ENCODE results near the gene ZRSR2.

Gene ZRSR2

GRCh38 chrX:15864629-15865028, 74.3 kb downstream of the ZRSR2 start:
- TF ChIP-seq YY1 (IDR thresholded peaks at IDR 0.05; ENCODE audit: insufficient read depth, insufficient read length) (no peak), SUZ12 (IDR thresholded peaks at IDR 0.05; ENCODE audit: extremely low read depth, insufficient read depth, insufficient read length) (no peak), ZNF274 (IDR thresholded peaks at IDR 0.05; ENCODE audit: low read depth, low read length) (no peak)
- H3K9ac ChIP-seq (ENCODE audit: insufficient read length, low read depth), result no peak overlapping the region
- H3K27me3 ChIP-seq (ENCODE audit: insufficient read depth, insufficient read length), result no peaks in the 10 kb centered on the region
- H3K4me3 ChIP-seq (ENCODE audit: insufficient read length, low read depth), result no peak overlapping the region
- no peaks in the 10 kb centered on the region for H3K36me3 ChIP-seq (ENCODE audit: insufficient read depth, insufficient read length, low read length)
- no peak for DNase-seq (ENCODE audit: low read depth, low spot score)
- H3K9me3 ChIP-seq (ENCODE audit: insufficient read depth, low read length), result 0 out of 2 replicates have a peak, but pooled peaks cover 7% of the 10 kb centered on the region
- H3K4me1 ChIP-seq (ENCODE audit: insufficient read depth, insufficient read length), result peaks cover 2% of the 10 kb centered on the region

DNA sequence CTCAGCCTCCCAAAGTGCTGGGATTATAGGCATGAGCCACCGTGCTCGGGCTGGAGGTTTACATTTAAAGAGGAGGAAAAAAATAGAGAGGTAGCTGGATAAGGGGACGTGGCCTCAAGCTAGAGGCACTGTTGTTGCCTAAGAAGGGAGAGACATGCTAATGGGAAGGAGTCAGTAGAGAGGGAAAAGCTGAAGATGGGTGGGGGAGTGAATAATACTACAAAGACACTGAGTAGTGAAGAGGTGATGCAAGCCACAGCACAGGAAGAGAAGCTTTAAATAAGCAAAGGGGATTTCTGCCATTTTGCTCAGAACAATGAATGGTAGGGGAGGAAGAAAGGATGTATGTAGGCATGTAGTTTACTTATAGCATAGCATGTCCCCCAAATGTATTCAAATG, 75.9 kb downstream of the ZRSR2 start:
- H3K9me3 ChIP-seq (ENCODE audit: insufficient read depth, low read length), result 0 out of 2 replicates have a peak, but pooled peaks cover 4% of the 10 kb centered on the region
- peak; percentile 30 for DNase-seq (ENCODE audit: low read depth, low spot score)
- H3K4me1 ChIP-seq (ENCODE audit: insufficient read depth, insufficient read length), result peaks cover 2% of the 10 kb centered on the region
- no peak for TF ChIP-seq SUZ12 (IDR thresholded peaks at IDR 0.05; ENCODE audit: extremely low read depth, insufficient read depth, insufficient read length)
- TF ChIP-seq ZNF274 (IDR thresholded peaks at IDR 0.05; ENCODE audit: low read depth, low read length), result no peak
- no peak for TF ChIP-seq YY1 (IDR thresholded peaks at IDR 0.05; ENCODE audit: insufficient read depth, insufficient read length)
- no peak overlapping the region for H3K9ac ChIP-seq (ENCODE audit: insufficient read length, low read depth)
- no peak overlapping the region for H3K4me3 ChIP-seq (ENCODE audit: insufficient read length, low read depth)
- H3K36me3 ChIP-seq (ENCODE audit: insufficient read depth, insufficient read length, low read length), result no peaks in the 10 kb centered on the region
- no peaks in the 10 kb centered on the region for H3K27me3 ChIP-seq (ENCODE audit: insufficient read depth, insufficient read length)

DNA sequence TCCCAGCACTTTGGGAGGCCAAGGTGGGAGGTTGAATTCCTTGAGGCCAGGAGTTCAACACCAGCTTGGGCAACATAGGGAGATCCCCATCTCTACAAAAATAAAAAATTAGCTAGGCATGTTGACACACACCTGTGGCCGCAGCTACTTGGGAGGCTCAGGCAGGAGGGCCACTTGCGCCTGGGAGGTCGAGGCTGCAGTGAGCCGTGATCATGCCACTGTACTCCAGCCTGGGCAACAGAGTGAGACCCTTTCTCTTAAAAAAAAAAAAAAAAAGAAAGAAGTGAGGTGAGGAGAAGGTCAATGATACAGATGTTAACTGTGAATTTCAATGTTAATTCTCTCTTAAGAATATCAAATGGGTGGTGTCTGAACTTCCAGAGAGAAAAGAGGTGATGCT, 79.4 kb downstream of the ZRSR2 start:
- TF ChIP-seq ZNF274 (IDR thresholded peaks at IDR 0.05; ENCODE audit: low read depth, low read length), result no peak
- TF ChIP-seq YY1 (IDR thresholded peaks at IDR 0.05; ENCODE audit: insufficient read depth, insufficient read length), result no peak
- TF ChIP-seq SUZ12 (IDR thresholded peaks at IDR 0.05; ENCODE audit: extremely low read depth, insufficient read depth, insufficient read length), result no peak
- Histone ChIP-seq H3K36me3 (ENCODE audit: insufficient read depth, insufficient read length, low read length) (no peaks in the 10 kb centered on the region), H3K4me1 (ENCODE audit: insufficient read depth, insufficient read length) (peaks cover 2% of the 10 kb centered on the region), H3K9ac (ENCODE audit: insufficient read length, low read depth) (no peak overlapping the region), H3K9me3 (ENCODE audit: insufficient read depth, low read length) (no peaks in the 10 kb centered on the region), H3K27me3 (ENCODE audit: insufficient read depth, insufficient read length) (no peaks in the 10 kb centered on the region), H3K4me3 (ENCODE audit: insufficient read length, low read depth) (no peak overlapping the region)
- no peak for DNase-seq (ENCODE audit: low read depth, low spot score)

- H3K9me3 ChIP-seq (ENCODE audit: insufficient read depth, low read length), result no peaks in the 10 kb centered on the region
- H3K36me3 ChIP-seq (ENCODE audit: insufficient read depth, insufficient read length, low read length), result no peaks in the 10 kb centered on the region
- H3K4me3 ChIP-seq (ENCODE audit: insufficient read length, low read depth), result no peak overlapping the region
- DNase-seq (ENCODE audit: low read depth, low spot score), result no peak
- H3K9ac ChIP-seq (ENCODE audit: insufficient read length, low read depth), result no peak overlapping the region
- H3K4me1 ChIP-seq (ENCODE audit: insufficient read depth, insufficient read length), result peaks cover 2% of the 10 kb centered on the region
- no peaks in the 10 kb centered on the region for H3K27me3 ChIP-seq (ENCODE audit: insufficient read depth, insufficient read length)
- TF ChIP-seq ZNF274 (IDR thresholded peaks at IDR 0.05; ENCODE audit: low read depth, low read length) (no peak), SUZ12 (IDR thresholded peaks at IDR 0.05; ENCODE audit: extremely low read depth, insufficient read depth, insufficient read length) (no peak), YY1 (IDR thresholded peaks at IDR 0.05; ENCODE audit: insufficient read depth, insufficient read length) (no peak)
Observed at GRCh38 chrX:15870310-15870709, 80.0 kb downstream of the ZRSR2 start.
